ENCODE data around the gene PLIN5. TPM values are rescaled to one million over a fixed set of nuclear protein-coding genes. Genes with fewer than 3 reads are reported as not detected.

The PLIN5 gene
- total RNA-seq, 1 experiment from 2014 or later = 3.9 TPM

DNA sequence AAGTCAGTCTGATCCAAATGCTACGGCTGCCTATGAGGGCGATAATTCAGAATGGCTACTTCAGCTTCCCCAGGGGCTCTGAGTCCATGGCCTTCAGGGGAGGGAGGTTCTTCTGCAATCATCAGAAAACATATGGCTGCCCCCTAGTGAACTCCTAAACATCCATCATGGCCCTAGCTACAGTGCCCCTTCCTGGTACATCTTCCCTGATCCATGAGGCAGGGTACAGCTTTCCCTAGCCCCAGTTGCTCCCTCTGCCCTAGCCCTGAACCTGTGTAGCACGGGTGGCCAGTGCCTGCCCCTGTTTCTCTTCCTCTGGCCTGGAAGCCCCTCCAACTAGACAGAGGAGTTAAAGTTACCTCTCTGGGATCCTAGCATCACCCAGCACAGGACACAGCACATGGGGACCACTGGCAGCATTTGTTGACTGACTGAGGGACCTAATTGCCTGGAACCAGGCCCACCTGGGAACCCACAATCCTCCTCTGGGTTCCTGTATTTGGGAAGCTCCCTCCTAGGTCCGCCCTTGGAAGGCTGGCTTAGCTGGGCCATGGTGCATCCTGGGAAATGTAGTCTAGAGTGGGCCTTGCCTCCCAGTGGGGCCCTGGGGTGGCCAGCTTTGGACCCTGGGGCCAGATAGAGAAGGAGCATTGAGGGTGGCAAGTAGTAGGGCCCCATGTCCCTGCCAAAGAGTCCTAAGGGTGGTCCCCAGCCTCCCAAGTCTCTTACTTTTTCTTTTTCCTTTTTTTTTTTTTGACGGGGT is 42.2 kb upstream of the PLIN5 start:
- peak; percentile 57 for DNase-seq
- Histone ChIP-seq H3K23me2 (ENCODE audit: insufficient read length, low read depth, low read length, poor library complexity, severe bottlenecking) (no peaks in the 10 kb centered on the region), H3K4me1 (ENCODE audit: insufficient read depth, low read length) (peaks cover 4% of the 10 kb centered on the region; the same call in 1 of the 2 replicates), H3K4me2 (ENCODE audit: insufficient read depth, insufficient read length, low read length) (no peak overlapping the region), H2BK5ac (ENCODE audit: insufficient read length, low read length) (no peak overlapping the region), H2AFZ (ENCODE audit: low read length) (no peak overlapping the region), H3K9me3 (ENCODE audit: control insufficient read depth, low read depth, low read length) (no peaks in the 10 kb centered on the region), H4K91ac (ENCODE audit: insufficient read length, low read depth, low read length) (no peak overlapping the region), H3K27me3 (ENCODE audit: insufficient read depth, low read length) (no peaks in the 10 kb centered on the region), H3K56ac (ENCODE audit: insufficient read length, low read depth, low read length) (no peak overlapping the region), H3K4ac (ENCODE audit: low read depth, low read length) (no peak overlapping the region), H4K20me1 (ENCODE audit: control insufficient read depth, insufficient read depth, insufficient read length) (no peaks in the 10 kb centered on the region), H2BK15ac (ENCODE audit: low read depth, low read length) (no peak overlapping the region), H3K23ac (ENCODE audit: insufficient read length, low read depth, low read length) (no peak overlapping the region), H3T11ph (ENCODE audit: low read length) (no peak overlapping the region), H2BK12ac (ENCODE audit: insufficient read length, low read depth, low read length) (no peak overlapping the region), H3K18ac (ENCODE audit: insufficient read length, low read depth, low read length) (no peak overlapping the region), H3K9ac (ENCODE audit: extremely low read depth, insufficient read length, low read length) (no peak overlapping the region), H3K27ac (ENCODE audit: insufficient read length, low read depth, low read length) (no peak overlapping the region), H3K14ac (ENCODE audit: insufficient read depth, low read length) (no peak overlapping the region), H4K8ac (replicated peaks; ENCODE audit: insufficient read length, low read depth, low read length) (no peak overlapping the region), H2AK5ac (ENCODE audit: insufficient read length, low read length) (no peak overlapping the region), H3K79me2 (ENCODE audit: insufficient read depth, low read length) (no peaks in the 10 kb centered on the region; the same call in 1 of the 2 replicates), H2BK20ac (ENCODE audit: low read depth, low read length, poor library complexity, severe bottlenecking) (no peak overlapping the region), H3K79me1 (ENCODE audit: insufficient read depth, low read depth, low read length, poor library complexity, severe bottlenecking) (peaks cover 7% of the 10 kb centered on the region), H2BK120ac (ENCODE audit: low read depth, low read length, poor library complexity, severe bottlenecking) (no peak overlapping the region), H4K5ac (ENCODE audit: insufficient read length, low read depth, low read length) (no peak overlapping the region)
- 0 out of 7 replicates have a peak overlapping the region, but pooled peaks of 2 of the 3 experiments have one; percentile 32 to 55 for H3K27ac Mint-ChIP-seq
- TF ChIP-seq, protein P1, sequence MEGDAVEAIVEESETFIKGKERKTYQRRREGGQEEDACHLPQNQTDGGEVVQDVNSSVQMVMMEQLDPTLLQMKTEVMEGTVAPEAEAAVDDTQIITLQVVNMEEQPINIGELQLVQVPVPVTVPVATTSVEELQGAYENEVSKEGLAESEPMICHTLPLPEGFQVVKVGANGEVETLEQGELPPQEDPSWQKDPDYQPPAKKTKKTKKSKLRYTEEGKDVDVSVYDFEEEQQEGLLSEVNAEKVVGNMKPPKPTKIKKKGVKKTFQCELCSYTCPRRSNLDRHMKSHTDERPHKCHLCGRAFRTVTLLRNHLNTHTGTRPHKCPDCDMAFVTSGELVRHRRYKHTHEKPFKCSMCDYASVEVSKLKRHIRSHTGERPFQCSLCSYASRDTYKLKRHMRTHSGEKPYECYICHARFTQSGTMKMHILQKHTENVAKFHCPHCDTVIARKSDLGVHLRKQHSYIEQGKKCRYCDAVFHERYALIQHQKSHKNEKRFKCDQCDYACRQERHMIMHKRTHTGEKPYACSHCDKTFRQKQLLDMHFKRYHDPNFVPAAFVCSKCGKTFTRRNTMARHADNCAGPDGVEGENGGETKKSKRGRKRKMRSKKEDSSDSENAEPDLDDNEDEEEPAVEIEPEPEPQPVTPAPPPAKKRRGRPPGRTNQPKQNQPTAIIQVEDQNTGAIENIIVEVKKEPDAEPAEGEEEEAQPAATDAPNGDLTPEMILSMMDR (conservative IDR thresholded peaks at IDR 0.05) = no peak
- H3K4me3 Mint-ChIP-seq = no peak overlapping the region; a peak in 2 of 5 replicates
- peaks cover 19% of the 10 kb centered on the region for H3K27me3 Mint-ChIP-seq (ENCODE audit: low read depth)
- WGBS (ENCODE audit: extremely low coverage, insufficient read length, low lambda C conversion rate) = no CpG with 5 or more reads among the region's 5 CpGs
- peaks cover 19 to 40% of the 10 kb centered on the region in 2 experiments for H3K4me1 Mint-ChIP-seq
- peaks cover 0 to 6% (median 1%) of the 10 kb centered on the region in 3 experiments; a peak in 2 of 7 replicates for H3K36me3 Mint-ChIP-seq (ENCODE audit: insufficient read depth in 1 of 3, low read depth in 3 of 3)
- peaks cover 0 to 2% of the 10 kb centered on the region in 2 experiments; a peak in 2 of 5 replicates for H3K9me3 Mint-ChIP-seq
